SK-N-MC (cell line): Measurements from ENCODE around the gene SFXN5.

Experiments used
- DNase-seq: peaks from one replicate; pipeline ENCODE4 v3.0.0-alpha.2; 2011; ENCODE audit warnings: low read depth, low spot score
- H3K27ac ChIP-seq: fragments of 200-600 bp; sonication (generic); 2 replicates; pipeline ENCODE4 v1.5.1; 2016; ENCODE audit warnings: mixed run types
- H3K36me3 ChIP-seq: fragments of 200-600 bp; sonication (generic); 2 replicates; pipeline ENCODE4 v1.6.1; 2017; ENCODE audit warnings: antibody characterized with exemption, low read length, mixed read lengths; ENCODE audit not compliant: insufficient read depth
- H3K4me3 ChIP-seq: fragments of 200-600 bp; sonication (generic); 2 replicates; pipeline ENCODE4 v1.5.1; 2016
- H3K9ac ChIP-seq: fragments of 200-600 bp; sonication (generic); 2 replicates; pipeline ENCODE4 v1.8.0; 2017; ENCODE audit warnings: mixed run types, mixed read lengths; ENCODE audit not compliant: insufficient read length
- H3K9me3 ChIP-seq: fragments of 200-600 bp; sonication (generic); 2 replicates; pipeline ENCODE4 v1.6.1; 2017; ENCODE audit warnings: low read depth, mild to moderate bottlenecking, antibody characterized with exemption, low read length, moderate library complexity, mixed read lengths
- EZH2 ChIP-seq: fragments of 200-600 bp; sonication (generic); IDR thresholded peaks from one replicate; pipeline ENCODE4 v1.6.1; 2017; ENCODE audit warnings: antibody characterized with exemption
- FOXP2 ChIP-seq: optimal IDR thresholded peaks from 2 replicates; pipeline ENCODE3; 2011; ENCODE audit warnings: mild to moderate bottlenecking, moderate library complexity; ENCODE audit not compliant: insufficient read depth; ENCODE audit errors: extremely low read length, control extremely low read depth
- POLR2AphosphoS5 ChIP-seq: IDR thresholded peaks from 2 replicates; pipeline ENCODE4 v1.6.1; 2012; ENCODE audit warnings: mild to moderate bottlenecking, low read depth, low read length, borderline replicate concordance

SFXN5 gene

GRCh38 chr2:72935611-72935957, 135.9 kb downstream of the SFXN5 start:
- no peaks in the 10 kb centered on the region for H3K9me3 ChIP-seq
- H3K27ac ChIP-seq, result no peak overlapping the region
- H3K36me3 ChIP-seq, result no peaks in the 10 kb centered on the region
- no peak overlapping the region for H3K4me3 ChIP-seq
- no peak for TF ChIP-seq EZH2
- no peak for TF ChIP-seq FOXP2
- no peak for TF ChIP-seq POLR2AphosphoS5
- no peak for DNase-seq
- no peak overlapping the region for H3K9ac ChIP-seq

GRCh38 chr2:72934683-72935610, 136.6 kb downstream of the SFXN5 start:
- TF ChIP-seq FOXP2 (no peak), POLR2AphosphoS5 (no peak), EZH2 (no peak)
- no peak overlapping the region for H3K9ac ChIP-seq
- H3K9me3 ChIP-seq, result no peaks in the 10 kb centered on the region
- no peak overlapping the region for H3K4me3 ChIP-seq
- H3K27ac ChIP-seq, result no peak overlapping the region
- DNase-seq, result no peak
- no peaks in the 10 kb centered on the region for H3K36me3 ChIP-seq

GRCh38 chr2:72933646-72934151, 137.8 kb downstream of the SFXN5 start:
- Histone ChIP-seq H3K27ac (no peak overlapping the region), H3K9me3 (no peaks in the 10 kb centered on the region), H3K4me3 (no peak overlapping the region), H3K36me3 (no peaks in the 10 kb centered on the region), H3K9ac (no peak overlapping the region)
- TF ChIP-seq EZH2 (no peak), FOXP2 (no peak), POLR2AphosphoS5 (no peak)
- no peak for DNase-seq

GRCh38 chr2:72933207-72933606, 138.3 kb downstream of the SFXN5 start:
- DNase-seq, result no peak
- no peaks in the 10 kb centered on the region for H3K9me3 ChIP-seq
- H3K9ac ChIP-seq, result no peak overlapping the region
- H3K27ac ChIP-seq, result no peak overlapping the region
- no peaks in the 10 kb centered on the region for H3K36me3 ChIP-seq
- no peak overlapping the region for H3K4me3 ChIP-seq
- TF ChIP-seq POLR2AphosphoS5, result no peak
- no peak for TF ChIP-seq EZH2
- TF ChIP-seq FOXP2, result no peak

- no peak for TF ChIP-seq POLR2AphosphoS5
- TF ChIP-seq EZH2, result no peak
- TF ChIP-seq FOXP2, result no peak
- Histone ChIP-seq H3K9me3 (no peaks in the 10 kb centered on the region), H3K27ac (no peak overlapping the region), H3K36me3 (no peaks in the 10 kb centered on the region), H3K4me3 (no peak overlapping the region), H3K9ac (no peak overlapping the region)
- no peak for DNase-seq
Observed at GRCh38 chr2:72932805-72933204, 138.7 kb downstream of the SFXN5 start.

GRCh38 chr2:72932045-72932740, 139.3 kb downstream of the SFXN5 start:
- no peak for DNase-seq
- H3K4me3 ChIP-seq, result no peak overlapping the region
- TF ChIP-seq FOXP2 (no peak), POLR2AphosphoS5 (no peak), EZH2 (no peak)
- H3K36me3 ChIP-seq, result no peaks in the 10 kb centered on the region
- no peak overlapping the region for H3K9ac ChIP-seq
- no peak overlapping the region for H3K27ac ChIP-seq
- H3K9me3 ChIP-seq, result no peaks in the 10 kb centered on the region

- H3K9ac ChIP-seq, result no peak overlapping the region
- H3K27ac ChIP-seq, result no peak overlapping the region
- no peaks in the 10 kb centered on the region for H3K9me3 ChIP-seq
- no peak overlapping the region for H3K4me3 ChIP-seq
- no peaks in the 10 kb centered on the region for H3K36me3 ChIP-seq
- TF ChIP-seq POLR2AphosphoS5 (no peak), EZH2 (no peak), FOXP2 (no peak)
- DNase-seq, result no peak
Observed at GRCh38 chr2:72931280-72931910, 140.1 kb downstream of the SFXN5 start.

GRCh38 chr2:72929010-72929409, 142.5 kb downstream of the SFXN5 start:
- Histone ChIP-seq H3K9ac (no peak overlapping the region), H3K4me3 (no peak overlapping the region), H3K9me3 (no peaks in the 10 kb centered on the region), H3K36me3 (no peaks in the 10 kb centered on the region), H3K27ac (no peak overlapping the region)
- DNase-seq, result no peak
- no peak for TF ChIP-seq POLR2AphosphoS5
- TF ChIP-seq FOXP2, result no peak
- TF ChIP-seq EZH2, result no peak
